Transverse colon (tissue), 4 donors: Measurements from ENCODE around the gene PCBP3. TPM values are rescaled to one million over a fixed set of nuclear protein-coding genes. Genes with fewer than 3 reads are reported as not detected.

Source experiments
- DNase-seq: peaks from one replicate; pipeline ENCODE4 v3.0.0-alpha.2; 2019
- H3K27ac ChIP-seq, 4 donors: fragments of 200-600 bp; sonication (generic); 2 replicates each; pipeline ENCODE4 v1.5.1; 2016 to 2018; ENCODE audit warnings: inconsistent platforms in 4 of 4
- H3K27me3 ChIP-seq: fragments of 200-600 bp; sonication (generic); 2 replicates; pipeline ENCODE4 v1.5.1; 2017; ENCODE audit warnings: inconsistent platforms
- H3K36me3 ChIP-seq, 4 donors: fragments of 200-600 bp; sonication (generic); 2 replicates each; pipeline ENCODE4 v1.5.1; 2017 to 2019; ENCODE audit warnings: inconsistent platforms in 4 of 4
- H3K4me1 ChIP-seq, 4 donors: fragments of 200-600 bp; sonication (generic); 2 replicates each; pipeline ENCODE4 v1.5.1; 2017 to 2020; ENCODE audit warnings: inconsistent platforms in 4 of 4
- H3K4me3 ChIP-seq, 4 donors: fragments of 200-600 bp; sonication (generic); 1 replicate in 1 of 4; 2 replicates in 3 of 4; pipeline versions ENCODE4 v1.5.1 to v1.6.1; 2017 to 2019; ENCODE audit warnings: inconsistent platforms in 4 of 4
- H3K9me3 ChIP-seq, 2 donors: fragments of 200-600 bp; sonication (generic); 2 replicates each; pipeline ENCODE4 v1.5.1; 2017 to 2019; ENCODE audit warnings: inconsistent platforms in 2 of 2
- CTCF ChIP-seq, 5 experiments: fragments of 200-600 bp in 3 of 5; fragments of 450-650 bp in 2 of 5; sonication (generic) in 3 of 5; IDR thresholded peaks; 1 replicate in 2 of 5; 2 replicates in 3 of 5; pipeline ENCODE4 v1.5.1; 2016 to 2017; ENCODE audit warnings: antibody characterized with exemption in 5 of 5, inconsistent platforms in 3 of 5, mild to moderate bottlenecking in 2 of 5, moderate library complexity in 1 of 5
- EP300 ChIP-seq: sonication (generic); formaldehyde crosslinking; IDR thresholded peaks from one replicate; pipeline ENCODE4 v1.6.1; 2017; ENCODE audit warnings: antibody characterized with exemption, low read depth
- POLR2A ChIP-seq: fragments of 450-650 bp; IDR thresholded peaks from one replicate; pipeline ENCODE4 v1.6.1; 2016; ENCODE audit warnings: antibody characterized with exemption, mild to moderate bottlenecking, moderate library complexity
- POLR2AphosphoS5 ChIP-seq, 3 donors: sonication (generic); formaldehyde crosslinking; IDR thresholded peaks; one replicate each; pipeline ENCODE4 v1.6.1; 2016; ENCODE audit warnings: antibody characterized with exemption in 3 of 3
- WGBS, 2 donors: methylation state at CpG; one replicate each; pipeline ENCODE4 v1.1.5; 2018; ENCODE audit warnings: low coverage in 1 of 2; 5-methylcytosine and 5-hydroxymethylcytosine counted together
- in situ Hi-C, 4 donors: fragments of 200-750 bp; cut with MboI; loops; one replicate each; pipeline versions ENCODE4 v1.15.0 to v1.15.1; 2017; ENCODE audit warnings: low sequenced_read_pairs in 3 of 4, low pct_ligation_motif_present in 1 of 4, low pct_unique_long_range_greater_than_20kb in 1 of 4
- intact Hi-C: fragments of 100-400 bp; cut with DNase I; formaldehyde crosslinking; loops from one replicate; pipeline ENCODE4 v1.15.1; 2023; ENCODE audit warnings: low total_unique reads
- total RNA-seq, 4 donors: library from RNA; depleted of rRNA; stranded (reverse); fragments of >200 nt; gene quantifications; one replicate each; pipeline ENCODE4 v1.1.0, GENCODE V29; 2016

Gene PCBP3
- total RNA-seq, 4 donors from 2014 or later = 0.80 to 7.8 (median 5.3) TPM

GRCh38 chr21:45937721-45938452 lies 294.4 kb downstream of the PCBP3 start:
- WGBS, 2 donors = 89 to 100% methylated on average over 1 to 17 of the region's 17 CpGs
- no peak for DNase-seq
- in situ Hi-C loops = no loop called here

GRCh38 chr21:45938453-45938755 lies 294.9 kb downstream of the PCBP3 start:
- intact Hi-C loops (no loop called here), in situ Hi-C loops (no loop called here)
- Histone ChIP-seq H3K4me3 (no peak overlapping the region), H3K27ac (no peak overlapping the region), H3K9me3 (no peaks in the 10 kb centered on the region), H3K36me3 (no peaks in the 10 kb centered on the region), H3K27me3 (no peaks in the 10 kb centered on the region), H3K4me1 (no peaks in the 10 kb centered on the region)
- TF ChIP-seq POLR2AphosphoS5 (IDR thresholded peaks at IDR 0.05) (no peak), EP300 (no peak), POLR2A (no peak), CTCF (IDR thresholded peaks at IDR 0.05) (no peak)
- WGBS, 2 donors = 71% methylated on average over 1 of the region's 1 CpG; no CpG with 5 or more reads in 1 of the 2 donors
- DNase-seq = no peak

More at GRCh38 chr21:45937721-45938452, 294.4 kb downstream of the PCBP3 start:
- Histone ChIP-seq H3K27ac (no peak overlapping the region), H3K9me3 (no peaks in the 10 kb centered on the region), H3K36me3 (no peaks in the 10 kb centered on the region), H3K4me3 (no peak overlapping the region), H3K4me1 (no peaks in the 10 kb centered on the region), H3K27me3 (no peaks in the 10 kb centered on the region)
- TF ChIP-seq POLR2A (no peak), EP300 (no peak)
- intact Hi-C loops = no loop called here

- intact Hi-C loops (no loop called here), in situ Hi-C loops (no loop called here)
- TF ChIP-seq EP300 = no peak
- no peak for TF ChIP-seq CTCF (IDR thresholded peaks at IDR 0.05)
- no peak for TF ChIP-seq POLR2A
- no peak for TF ChIP-seq POLR2AphosphoS5 (IDR thresholded peaks at IDR 0.05)
- H3K4me1 ChIP-seq = no peaks in the 10 kb centered on the region
- H3K36me3 ChIP-seq = no peaks in the 10 kb centered on the region
- no peak overlapping the region for H3K27ac ChIP-seq
- H3K27me3 ChIP-seq = no peaks in the 10 kb centered on the region
- DNase-seq = no peak
- H3K4me3 ChIP-seq = no peak overlapping the region
- 89% methylated on average over 17 of the region's 17 CpGs; no CpG with 5 or more reads in 1 of the 2 donors for WGBS, 2 donors
- H3K9me3 ChIP-seq = no peaks in the 10 kb centered on the region
Measured at GRCh38 chr21:45938811-45939520, 295.4 kb downstream of the PCBP3 start.

GRCh38 chr21:45939521-45940045 lies 296.1 kb downstream of the PCBP3 start:
- no peak overlapping the region for H3K4me3 ChIP-seq
- in situ Hi-C loops (no loop called here), intact Hi-C loops (no loop called here)
- no peaks in the 10 kb centered on the region for H3K27me3 ChIP-seq
- TF ChIP-seq POLR2AphosphoS5 (IDR thresholded peaks at IDR 0.05) (no peak), POLR2A (no peak), CTCF (IDR thresholded peaks at IDR 0.05) (no peak), EP300 (no peak)
- WGBS, 2 donors = 78% methylated on average over 13 of the region's 15 CpGs; no CpG with 5 or more reads in 1 of the 2 donors
- H3K27ac ChIP-seq = no peak overlapping the region
- no peaks in the 10 kb centered on the region for H3K9me3 ChIP-seq
- no peaks in the 10 kb centered on the region for H3K36me3 ChIP-seq
- no peaks in the 10 kb centered on the region for H3K4me1 ChIP-seq
- no peak for DNase-seq
